PFSK-1 (cell line): ENCODE measurements around the gene KCNQ1.

Source experiments
- FOXP2 ChIP-seq: optimal IDR thresholded peaks from 2 replicates; pipeline ENCODE3; 2011; ENCODE audit warnings: borderline replicate concordance, control low read depth, inconsistent platforms; ENCODE audit not compliant: insufficient read depth; ENCODE audit errors: extremely low read length, extremely low read depth
- POLR2AphosphoS5 ChIP-seq: IDR thresholded peaks from 2 replicates; pipeline ENCODE4 v1.6.1; 2012; ENCODE audit warnings: low read depth, mild to moderate bottlenecking, control low read depth, low read length, moderate library complexity
- REST ChIP-seq, 2 experiments: IDR thresholded peaks; 2 replicates each; pipeline versions ENCODE4 v1.6.1 to v1.8.0; 2011 to 2012; ENCODE audit warnings: low read depth in 2 of 2, low read length in 2 of 2, control low read depth in 1 of 2, inconsistent platforms in 1 of 2, mild to moderate bottlenecking in 1 of 2, moderate library complexity in 1 of 2; ENCODE audit not compliant: insufficient read depth in 1 of 2
- SIN3A ChIP-seq: IDR thresholded peaks from 2 replicates; pipeline ENCODE4 v1.6.1; 2012; ENCODE audit warnings: mild to moderate bottlenecking, low read length, moderate library complexity, borderline replicate concordance; ENCODE audit not compliant: insufficient read depth
- TAF1 ChIP-seq: IDR thresholded peaks from 2 replicates; pipeline ENCODE4 v1.6.1; 2012; ENCODE audit warnings: low read length, control low read depth, borderline replicate concordance; ENCODE audit not compliant: insufficient read depth

GRCh38 chr11:2694995-2695939 is 250.5 kb downstream of the KCNQ1 start:
- TF ChIP-seq SIN3A = no peak
- TF ChIP-seq REST (IDR thresholded peaks at IDR 0.05; ENCODE audit: insufficient read depth in 1 of 2, low read depth in 2 of 2, low read length in 2 of 2) = no peak
- TF ChIP-seq TAF1 = no peak
- TF ChIP-seq POLR2AphosphoS5 = no peak
- no peak for TF ChIP-seq FOXP2
